Liver (tissue), 9 donors: ENCODE results near the gene GAST. TPM values are rescaled to one million over a fixed set of nuclear protein-coding genes. Genes with fewer than 3 reads are reported as not detected.

ENCODE experiments used
- DNase-seq: peaks from one replicate; pipeline ENCODE4 v3.0.0-alpha.2; 2017; ENCODE audit warnings: low spot score
- H3K27ac ChIP-seq, 2 donors: one replicate each; pipeline ENCODE4 v1.7.0; 2013; ENCODE audit warnings: inconsistent platforms in 2 of 2, low read length in 2 of 2, control low read depth in 1 of 2, low read depth in 1 of 2, mild to moderate bottlenecking in 1 of 2
- H3K27me3 ChIP-seq, 4 donors: one replicate each; pipeline versions ENCODE4 v1.6.1 to v1.7.0; 2013; ENCODE audit warnings: low read length in 3 of 4, inconsistent platforms in 1 of 4, mild to moderate bottlenecking in 1 of 4, moderate library complexity in 1 of 4; ENCODE audit not compliant: control insufficient read depth in 4 of 4, insufficient read depth in 4 of 4
- H3K36me3 ChIP-seq, 4 donors: one replicate each; pipeline versions ENCODE4 v1.6.1 to v1.7.0; 2013; ENCODE audit warnings: low read length in 3 of 4, mild to moderate bottlenecking in 3 of 4, low read depth in 1 of 4, moderate library complexity in 1 of 4; ENCODE audit not compliant: control insufficient read depth in 4 of 4, insufficient read depth in 3 of 4
- H3K4me1 ChIP-seq, 4 donors: one replicate each; pipeline versions ENCODE4 v1.6.1 to v1.7.0; 2013; ENCODE audit warnings: low read length in 3 of 4, mild to moderate bottlenecking in 3 of 4, moderate library complexity in 1 of 4; ENCODE audit not compliant: control insufficient read depth in 4 of 4, insufficient read depth in 4 of 4
- H3K4me3 ChIP-seq, 3 donors: one replicate each; pipeline versions ENCODE4 v1.6.1 to v1.7.0; 2013; ENCODE audit warnings: low read length in 3 of 3, control low read depth in 1 of 3, low read depth in 1 of 3, mild to moderate bottlenecking in 1 of 3
- H3K9ac ChIP-seq, 2 donors: one replicate each; pipeline ENCODE4 v1.7.0; 2013; ENCODE audit warnings: low read length in 2 of 2, mild to moderate bottlenecking in 2 of 2, moderate library complexity in 2 of 2, control low read depth in 1 of 2, low read depth in 1 of 2
- H3K9me3 ChIP-seq, 4 donors: one replicate each; pipeline versions ENCODE4 v1.6.1 to v1.7.0; 2013; ENCODE audit warnings: low read length in 3 of 4; ENCODE audit not compliant: control insufficient read depth in 4 of 4
- ATF3 ChIP-seq: IDR thresholded peaks from 2 replicates; pipeline ENCODE4 v1.6.1; 2016; ENCODE audit warnings: antibody characterized with exemption
- CTCF ChIP-seq: fragments of 150-350 bp; IDR thresholded peaks from 2 replicates; pipeline ENCODE4 v1.5.1; 2017; ENCODE audit warnings: improper control_type of control experiment, low read depth, low read length; ENCODE audit not compliant: missing input control
- FOXA1 ChIP-seq: IDR thresholded peaks from 2 replicates; pipeline ENCODE4 v1.6.1; 2016; ENCODE audit warnings: antibody characterized with exemption
- HNF4A ChIP-seq, 2 donors: conservative IDR thresholded peaks; 2 replicates each; pipeline ENCODE4 v1.6.1; 2016; ENCODE audit warnings: antibody characterized with exemption in 2 of 2, mild to moderate bottlenecking in 2 of 2
- JUND ChIP-seq, 2 donors: IDR thresholded peaks; 2 replicates each; pipeline ENCODE4 v1.6.1; 2016; ENCODE audit warnings: antibody characterized with exemption in 2 of 2
- MAX ChIP-seq: IDR thresholded peaks from 2 replicates; pipeline ENCODE4 v1.6.1; 2016; ENCODE audit warnings: antibody characterized with exemption
- NR2F2 ChIP-seq: IDR thresholded peaks from 2 replicates; pipeline ENCODE4 v1.6.1; 2016; ENCODE audit warnings: antibody characterized with exemption
- RAD21 ChIP-seq, 2 donors: IDR thresholded peaks; 2 replicates each; pipeline ENCODE4 v1.6.1; 2016; ENCODE audit warnings: antibody characterized with exemption in 2 of 2, mild to moderate bottlenecking in 2 of 2
- REST ChIP-seq: IDR thresholded peaks from 2 replicates; pipeline ENCODE4 v1.6.1; 2016; ENCODE audit warnings: antibody characterized with exemption, mild to moderate bottlenecking
- RXRA ChIP-seq, 2 donors: IDR thresholded peaks; 2 replicates each; pipeline ENCODE4 v1.6.1; 2017 to 2018; ENCODE audit warnings: antibody characterized with exemption in 2 of 2, mild to moderate bottlenecking in 1 of 2
- SP1 ChIP-seq: IDR thresholded peaks from 2 replicates; pipeline ENCODE4 v1.6.1; 2018; ENCODE audit warnings: antibody characterized with exemption, mild to moderate bottlenecking
- TAF1 ChIP-seq: conservative IDR thresholded peaks from 2 replicates; pipeline ENCODE4 v1.6.1; 2016; ENCODE audit warnings: antibody characterized with exemption, mild to moderate bottlenecking
- YY1 ChIP-seq: IDR thresholded peaks from 2 replicates; pipeline ENCODE4 v1.6.1; 2016; ENCODE audit warnings: antibody characterized with exemption, mild to moderate bottlenecking
- ZBTB33 ChIP-seq: IDR thresholded peaks from 2 replicates; pipeline ENCODE4 v1.6.1; 2016; ENCODE audit warnings: antibody characterized with exemption
- WGBS: extraction: QIAGEN DNeasy Blood & Tissue Kit; methylation state at CpG from one replicate; pipeline ENCODE4 v1.1.7; 2013; 5-methylcytosine and 5-hydroxymethylcytosine counted together
- polyA plus RNA-seq, 2 donors: library from polyadenylated mRNA; stranded (reverse) in 1 of 2; unstranded in 1 of 2; fragments of 200-250 nt in 1 of 2; fragments of >200 nt in 1 of 2; fragmentation: Nextera tagmentation in 1 of 2; extraction: Ambion mirVana in 1 of 2; gene quantifications; one replicate each; pipeline versions ENCODE4 v1.2.1 to v1.2.3, GENCODE V29; 2013 to 2015
- total RNA-seq, 2 donors: library from RNA; depleted of rRNA; stranded (reverse); fragments of >200 nt; gene quantifications; one replicate each; pipeline ENCODE4 v1.2.3, GENCODE V29; 2014
- donor health status: healthy.
- donor health status: healthy.
- donor health status: healthy.
- donor health status: healthy.
- donor health status: healthy.

GAST gene
- total and polyA plus RNA-seq, 4 donors = not detected

GRCh38 chr17:41736983-41737679 lies 25.0 kb downstream of the GAST start:
- Histone ChIP-seq H3K4me3 (no peak overlapping the region), H3K27ac (no peak overlapping the region), H3K27me3 (peaks cover 0 to 5% (median 0%) of the 10 kb centered on the region in 4 donors), H3K9me3 (no peaks in the 10 kb centered on the region), H3K4me1 (peaks cover 4 to 16% (median 9%) of the 10 kb centered on the region in 4 donors), H3K36me3 (no peaks in the 10 kb centered on the region), H3K9ac (no peak overlapping the region)
- TF ChIP-seq SP1 = no peak
- TF ChIP-seq TAF1 = no peak
- TF ChIP-seq NR2F2 = no peak
- no peak for TF ChIP-seq HNF4A (conservative IDR thresholded peaks at IDR 0.05)
- no peak for TF ChIP-seq ATF3
- TF ChIP-seq MAX = no peak
- TF ChIP-seq RAD21 (IDR thresholded peaks at IDR 0.05) = no peak
- no peak for TF ChIP-seq YY1
- no peak for TF ChIP-seq REST
- no peak for TF ChIP-seq FOXA1
- WGBS = 68% methylated on average over 17 of the region's 17 CpGs
- DNase-seq = no peak

- no peak for DNase-seq
- H3K27ac ChIP-seq = no peak overlapping the region
- no peaks in the 10 kb centered on the region for H3K9me3 ChIP-seq
- 35% methylated on average over 5 of the region's 5 CpGs for WGBS
- H3K27me3 ChIP-seq = peaks cover 0 to 5% (median 0%) of the 10 kb centered on the region in 4 donors
- H3K4me1 ChIP-seq = peaks cover 4 to 16% (median 9%) of the 10 kb centered on the region in 4 donors
- H3K9ac ChIP-seq = no peak overlapping the region
- no peak for TF ChIP-seq ATF3
- no peak for TF ChIP-seq RAD21 (IDR thresholded peaks at IDR 0.05)
- no peak for TF ChIP-seq JUND (IDR thresholded peaks at IDR 0.05)
- TF ChIP-seq CTCF = no peak
- TF ChIP-seq RXRA (IDR thresholded peaks at IDR 0.05) = no peak
- no peak for TF ChIP-seq ZBTB33
- H3K4me3 ChIP-seq = no peak overlapping the region
- no peaks in the 10 kb centered on the region for H3K36me3 ChIP-seq
Observed at GRCh38 chr17:41737680-41738023, 25.5 kb downstream of the GAST start.
